Hematopoietic multipotent progenitor cell treated with erythropoietin and hydrocortisone succinate and interleukin-3 and kit ligand, for 17 days (in vitro differentiated cells): Measurements from ENCODE around the gene PHF20.
"Not testable (repeated sequence)": the region's sequence is repeated elsewhere in the genome, so short reads cannot be mapped to it uniquely, and the experiment has no call there.

Source experiments
- DNase-seq: peaks from one replicate; pipeline ENCODE4 v3.0.0-alpha.2; 2015; ENCODE audit warnings: low spot score

Gene PHF20

GRCh38 chr20:35886537-35886936, 114.7 kb downstream of the PHF20 start:
- DNase-seq = no peak

- no peak for DNase-seq
Measured at GRCh38 chr20:35887393-35888064, 115.7 kb downstream of the PHF20 start.

- DNase-seq = no peak
Measured at GRCh38 chr20:35888657-35889056, 116.8 kb downstream of the PHF20 start.

- no peak for DNase-seq
Measured at GRCh38 chr20:35891375-35891774, 119.6 kb downstream of the PHF20 start.

- no peak for DNase-seq
Measured at GRCh38 chr20:35892871-35893270, 121.1 kb downstream of the PHF20 start.

- no peak for DNase-seq
Measured at GRCh38 chr20:35893942-35894341, 122.1 kb downstream of the PHF20 start.

GRCh38 chr20:35895516-35895915, 123.7 kb downstream of the PHF20 start:
- not testable (repeated sequence) for DNase-seq

GRCh38 chr20:35899064-35899463, 127.2 kb downstream of the PHF20 start:
- no peak for DNase-seq

- peak; percentile 67 for DNase-seq
Measured at GRCh38 chr20:35901230-35901629, 129.4 kb downstream of the PHF20 start.

GRCh38 chr20:35901678-35902544, 130.1 kb downstream of the PHF20 start:
- DNase-seq = peak; percentile 74

- no peak for DNase-seq
Measured at GRCh38 chr20:35902545-35902941, 130.7 kb downstream of the PHF20 start.

GRCh38 chr20:35903843-35904242, 132.0 kb downstream of the PHF20 start:
- no peak for DNase-seq

- DNase-seq = no peak
Measured at GRCh38 chr20:35904982-35905663, 133.3 kb downstream of the PHF20 start.

GRCh38 chr20:35907017-35907701, 135.3 kb downstream of the PHF20 start:
- no peak for DNase-seq

- DNase-seq = no peak
Measured at GRCh38 chr20:35908007-35908406, 136.2 kb downstream of the PHF20 start.

- DNase-seq = no peak
Measured at GRCh38 chr20:35909176-35909575, 137.4 kb downstream of the PHF20 start.

GRCh38 chr20:35909796-35910195, 138.0 kb downstream of the PHF20 start:
- no peak for DNase-seq

GRCh38 chr20:35910254-35910653, 138.4 kb downstream of the PHF20 start:
- no peak for DNase-seq

- no peak for DNase-seq
Measured at GRCh38 chr20:35912881-35913280, 141.1 kb downstream of the PHF20 start.

GRCh38 chr20:35917077-35917476, 145.3 kb downstream of the PHF20 start:
- DNase-seq = no peak

GRCh38 chr20:35918021-35918420, 146.2 kb downstream of the PHF20 start:
- DNase-seq = no peak

GRCh38 chr20:35920523-35920922, 148.7 kb downstream of the PHF20 start:
- DNase-seq = no peak
